ENCODE results near the gene SAMMSON. TPM values are rescaled to one million over a fixed set of nuclear protein-coding genes. Genes with fewer than 3 reads are reported as not detected.

Gene SAMMSON
- total and polyA plus RNA-seq, 2 of the 4 experiments (the other 2 are of a cell fraction), result not detected

DNA sequence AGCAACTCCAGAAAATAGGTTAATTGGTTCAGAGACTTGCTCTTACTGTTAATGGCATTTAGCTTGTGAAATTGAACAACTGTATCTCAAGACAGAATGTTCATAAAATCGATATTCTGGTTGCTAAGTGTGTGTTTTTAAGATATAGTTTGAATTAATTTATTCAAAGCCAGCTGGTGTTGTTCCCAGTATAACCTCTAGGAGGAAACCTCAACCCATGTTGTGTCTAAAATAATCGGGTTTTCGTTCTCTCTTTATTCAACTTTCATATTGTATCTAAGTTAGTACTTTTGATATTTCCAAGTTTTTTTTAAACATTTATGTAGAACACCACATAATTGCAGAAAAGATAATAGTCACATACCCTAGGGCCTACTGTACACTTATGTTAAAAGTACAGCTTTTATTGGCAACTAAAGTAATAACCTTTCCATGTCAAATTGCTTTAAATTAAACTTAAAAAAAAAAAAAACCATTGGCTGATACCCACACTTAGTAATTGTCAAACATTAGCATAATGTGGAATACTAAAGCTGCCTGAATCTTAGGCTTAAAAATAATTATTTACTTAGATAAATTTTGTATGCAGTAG lies 90.9 kb downstream of the SAMMSON start:
- Histone ChIP-seq H4K20me1 (ENCODE audit: insufficient read depth, low read length) (no peaks in the 10 kb centered on the region), H3K9me3 (ENCODE audit: control insufficient read depth, insufficient read depth, low read length) (no peaks in the 10 kb centered on the region), H2BK15ac (ENCODE audit: low read depth, low read length) (no peak overlapping the region), H3K14ac (replicated peaks; ENCODE audit: low read depth, low read length) (no peak overlapping the region), H3K27me3 (ENCODE audit: control insufficient read depth, insufficient read depth, low read length) (no peaks in the 10 kb centered on the region), H3K9ac (ENCODE audit: low read depth, low read length) (no peak overlapping the region), H3K18ac (ENCODE audit: low read depth, low read length) (no peak overlapping the region), H2BK20ac (ENCODE audit: low read depth, low read length) (no peak overlapping the region), H2AK5ac (ENCODE audit: low read depth, low read length) (no peak overlapping the region), H2AK9ac (replicated peaks; ENCODE audit: low read depth, low read length, poor library complexity) (no peak overlapping the region), H3K9me1 (ENCODE audit: insufficient read depth, low read length) (no peaks in the 10 kb centered on the region), H3K23ac (ENCODE audit: low read depth, low read length) (no peak overlapping the region), H4K5ac (ENCODE audit: low read depth, low read length) (no peak overlapping the region), H3K79me1 (ENCODE audit: low read depth in 1 of 2, low read length in 2 of 2) (no peaks in the 10 kb centered on the region), H3K56ac (ENCODE audit: extremely low read depth, insufficient read depth, low read length) (no peak overlapping the region), H3K36me3 (ENCODE audit: control insufficient read depth, insufficient read depth, low read length) (no peaks in the 10 kb centered on the region), H2AFZ (replicated peaks; ENCODE audit: low read length, poor library complexity) (no peak overlapping the region), H2BK120ac (ENCODE audit: low read depth, low read length) (no peak overlapping the region), H2BK5ac (ENCODE audit: low read depth, low read length, poor library complexity, severe bottlenecking) (no peak overlapping the region), H3K4me2 (ENCODE audit: low read depth, low read length) (no peak overlapping the region), H3K4me1 (ENCODE audit: control insufficient read depth, insufficient read depth, low read length) (no peaks in the 10 kb centered on the region), H4K91ac (ENCODE audit: insufficient read depth, low read depth, low read length) (no peak overlapping the region), H4K8ac (ENCODE audit: low read depth in 2 of 2, low read length in 2 of 2) (no peak overlapping the region), H3K4me3 (ENCODE audit: insufficient read depth, low read depth, low read length) (no peak overlapping the region), H3K27ac (ENCODE audit: insufficient read depth, low read length) (no peak overlapping the region), H3K4ac (ENCODE audit: low read depth, low read length) (no peak overlapping the region)
- ATAC-seq (ENCODE audit: low read depth), result peak; percentile 76
- ChIA-PET POLR2A (ENCODE audit: unreplicated experiment) (no interaction called here), CTCF (interaction anchor here (1.0 to 1.7 kb wide), 9 partner anchors 10 to 267 kb away, joined by 3 to 8 read pairs (median 4); no protein-coding TSS in a partner anchor)
- BruUV-seq (replicated peaks), result no TSS peak
- intact Hi-C loops (cut with micrococcal nuclease), result loop anchor here (1.0 kb wide), 1 partner anchor 269 kb away; no protein-coding TSS in a partner anchor
- WGBS, 2 experiments (ENCODE audit: extremely low coverage in 2 of 2, insufficient read length in 1 of 2), result no CpG with 5 or more reads among the region's 3 CpGs
- dilution Hi-C loops (cut with HindIII; ENCODE audit: low sequenced_read_pairs, unreplicated experiment), result no loop called here
- DNase-seq, result peak; percentile 28
- TF ChIP-seq CHD1 (IDR thresholded peaks at IDR 0.05; ENCODE audit: low read depth, low read length) (no peak), RAD21 (IDR thresholded peaks at IDR 0.05; ENCODE audit: low read length) (peak; percentile 56), SMC3 (IDR thresholded peaks at IDR 0.05; ENCODE audit: low read depth, low read length) (peak; percentile 20; the same call in 1 of the 2 replicates)
- TF ChIP-seq, protein P1, sequence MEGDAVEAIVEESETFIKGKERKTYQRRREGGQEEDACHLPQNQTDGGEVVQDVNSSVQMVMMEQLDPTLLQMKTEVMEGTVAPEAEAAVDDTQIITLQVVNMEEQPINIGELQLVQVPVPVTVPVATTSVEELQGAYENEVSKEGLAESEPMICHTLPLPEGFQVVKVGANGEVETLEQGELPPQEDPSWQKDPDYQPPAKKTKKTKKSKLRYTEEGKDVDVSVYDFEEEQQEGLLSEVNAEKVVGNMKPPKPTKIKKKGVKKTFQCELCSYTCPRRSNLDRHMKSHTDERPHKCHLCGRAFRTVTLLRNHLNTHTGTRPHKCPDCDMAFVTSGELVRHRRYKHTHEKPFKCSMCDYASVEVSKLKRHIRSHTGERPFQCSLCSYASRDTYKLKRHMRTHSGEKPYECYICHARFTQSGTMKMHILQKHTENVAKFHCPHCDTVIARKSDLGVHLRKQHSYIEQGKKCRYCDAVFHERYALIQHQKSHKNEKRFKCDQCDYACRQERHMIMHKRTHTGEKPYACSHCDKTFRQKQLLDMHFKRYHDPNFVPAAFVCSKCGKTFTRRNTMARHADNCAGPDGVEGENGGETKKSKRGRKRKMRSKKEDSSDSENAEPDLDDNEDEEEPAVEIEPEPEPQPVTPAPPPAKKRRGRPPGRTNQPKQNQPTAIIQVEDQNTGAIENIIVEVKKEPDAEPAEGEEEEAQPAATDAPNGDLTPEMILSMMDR (conservative IDR thresholded peaks at IDR 0.05; ENCODE audit: low read depth, low read length), result peak; percentile 70
- in situ Hi-C loops (cut with MboI; ENCODE audit: low sequenced_read_pairs), result no loop called here
